T1000 (cell line): ENCODE data around the gene SIRT1.
"Not testable (repeated sequence)": the region's sequence is repeated elsewhere in the genome, so short reads cannot be mapped to it uniquely, and the experiment has no call there.

Experiments used
- DNase-seq: peaks from one replicate; lab custom pipeline; 2025; ENCODE audit warnings: mixed read lengths; lab: John Stamatoyannopoulos, UW

SIRT1 gene

DNA sequence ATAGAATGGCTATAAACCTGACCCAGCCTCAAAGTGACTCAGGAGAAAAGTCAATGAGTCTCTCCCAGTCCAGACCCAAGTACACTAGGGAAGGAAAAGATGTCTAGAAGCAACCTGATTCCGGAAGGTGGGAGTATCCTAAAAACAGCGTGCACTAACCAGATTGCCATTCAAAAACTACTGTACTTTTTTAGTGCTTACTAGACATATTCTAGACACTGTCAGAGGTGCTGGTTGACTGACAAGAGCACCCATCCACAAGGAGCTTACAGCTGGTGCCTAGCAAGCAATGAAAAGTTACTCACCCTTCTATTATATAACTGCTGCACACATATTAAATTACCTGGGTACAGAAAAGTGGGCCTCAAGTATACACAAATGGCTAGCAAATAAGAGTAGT, 81.0 kb downstream of the SIRT1 start:
- DNase-seq: no peak

GRCh38 chr10:67966035-67966434, 81.6 kb downstream of the SIRT1 start:
- not testable (repeated sequence) for DNase-seq
